Neural cell (in vitro differentiated cells): ENCODE measurements around the gene LRRN4CL. TPM values are rescaled to one million over a fixed set of nuclear protein-coding genes. Genes with fewer than 3 reads are reported as not detected.
A peak's percentile ranks its signal among the peaks of the same experiment; 100 is the strongest.

Experiments
- H2AFZ ChIP-seq: fragments of 200-600, 300-800 bp; sonication (generic), shearing (Covaris generic); 2 replicates; pipeline ENCODE4 v1.6.0; 2014; ENCODE audit warnings: low read depth, mild to moderate bottlenecking, antibody characterized with exemption, low read length, moderate library complexity
- H3F3A ChIP-seq: fragments of 200-600 bp; shearing (Covaris generic); 2 replicates; pipeline ENCODE4 v1.6.1; 2016; ENCODE audit warnings: mild to moderate bottlenecking, moderate library complexity, mixed read lengths, antibody characterized with exemption, low read length; ENCODE audit not compliant: insufficient read depth, poor library complexity, severe bottlenecking
- H3K27ac ChIP-seq: fragments of 200-600, 300-800 bp; sonication (generic), shearing (Covaris generic); 2 replicates; pipeline ENCODE4 v1.5.1; 2014; ENCODE audit warnings: mild to moderate bottlenecking, low read length, moderate library complexity
- H3K27me3 ChIP-seq: fragments of 300-800, 200-600 bp; sonication (generic), shearing (Covaris generic); 2 replicates; pipeline ENCODE4 v1.6.0; 2014; ENCODE audit warnings: mild to moderate bottlenecking, low read depth, low read length, moderate library complexity; ENCODE audit not compliant: insufficient read depth
- H3K36me3 ChIP-seq: fragments of 300-800, 200-600 bp; sonication (generic), shearing (Covaris generic); 2 replicates; pipeline ENCODE4 v1.5.1; 2014; ENCODE audit warnings: mild to moderate bottlenecking, antibody characterized with exemption, low read length, moderate library complexity; ENCODE audit not compliant: insufficient read depth
- H3K4me2 ChIP-seq: fragments of 300-800, 200-600 bp; sonication (generic), shearing (Covaris generic); 2 replicates; pipeline ENCODE4 v1.6.0; 2014; ENCODE audit warnings: mild to moderate bottlenecking, low read length
- H3K4me3 ChIP-seq: fragments of 300-800, 200-600 bp; sonication (generic), shearing (Covaris generic); 2 replicates; pipeline ENCODE4 v1.5.1; 2014; ENCODE audit warnings: mild to moderate bottlenecking, low read length, moderate library complexity
- H3K79me2 ChIP-seq: fragments of 200-600 bp; shearing (Covaris generic); replicated peaks from 2 replicates; pipeline ENCODE4 v1.6.0; 2014; ENCODE audit warnings: mild to moderate bottlenecking, low read length, moderate library complexity; ENCODE audit not compliant: insufficient read depth
- H3K9ac ChIP-seq: fragments of 300-800, 200-600 bp; sonication (generic), shearing (Covaris generic); 2 replicates; pipeline ENCODE4 v1.6.1; 2016; ENCODE audit warnings: mild to moderate bottlenecking, low read length, mixed read lengths
- H3K9me2 ChIP-seq: fragments of 200-600 bp; shearing (Covaris generic); 2 replicates; pipeline ENCODE4 v1.6.1; 2016; ENCODE audit warnings: mild to moderate bottlenecking, low read length, mixed read lengths; ENCODE audit not compliant: insufficient read depth
- H3K9me3 ChIP-seq: fragments of 200-600, 300-800 bp; sonication (generic), shearing (Covaris generic); 2 replicates; pipeline ENCODE4 v1.6.1; 2016; ENCODE audit warnings: mild to moderate bottlenecking, mixed run types, low read length, moderate library complexity, mixed read lengths
- H4K20me1 ChIP-seq: fragments of 200-600 bp; shearing (Covaris generic); 2 replicates; pipeline ENCODE4 v1.6.1; 2016; ENCODE audit warnings: mild to moderate bottlenecking, mixed run types; ENCODE audit not compliant: insufficient read depth
- EP300 ChIP-seq: fragments of 450-650 bp; conservative IDR thresholded peaks from 2 replicates; pipeline ENCODE4 v1.6.1; 2014; ENCODE audit warnings: antibody characterized with exemption, mild to moderate bottlenecking, moderate library complexity; ENCODE audit not compliant: poor library complexity, severe bottlenecking
- EZH2 ChIP-seq: fragments of 200-600, 300-800 bp; shearing (Covaris generic), sonication (generic); IDR thresholded peaks from 2 replicates; pipeline ENCODE4 v1.6.1; 2014; ENCODE audit warnings: antibody characterized with exemption, low read length, borderline replicate concordance, mild to moderate bottlenecking; ENCODE audit not compliant: insufficient read depth, poor library complexity, severe bottlenecking
- MXI1 ChIP-seq: fragments of 450-650 bp; conservative IDR thresholded peaks from 2 replicates; pipeline ENCODE4 v1.6.1; 2014; ENCODE audit warnings: antibody characterized with exemption, mild to moderate bottlenecking; ENCODE audit not compliant: poor library complexity, severe bottlenecking
- POLR2AphosphoS5 ChIP-seq: IDR thresholded peaks from 2 replicates; pipeline ENCODE4 v1.6.1; 2012
- RAD21 ChIP-seq: fragments of 450-650 bp; conservative IDR thresholded peaks from 2 replicates; pipeline ENCODE4 v1.6.1; 2014; ENCODE audit warnings: antibody characterized with exemption, mild to moderate bottlenecking, moderate library complexity
- SMC3 ChIP-seq: fragments of 450-650 bp; conservative IDR thresholded peaks from 2 replicates; pipeline ENCODE4 v1.6.1; 2014; ENCODE audit warnings: antibody characterized with exemption, mild to moderate bottlenecking, moderate library complexity; ENCODE audit not compliant: poor library complexity
- TAF1 ChIP-seq: IDR thresholded peaks from 2 replicates; pipeline ENCODE4 v1.6.1; 2012; ENCODE audit warnings: low read depth
- polyA plus RNA-seq: library from polyadenylated mRNA; depleted of rRNA; stranded (reverse); fragments of >200 nt; gene quantifications from 2 replicates; pipeline ENCODE4 v1.2.3, GENCODE V29; 2014
- TF ChIP-seq, protein P1 (sequence below): IDR thresholded peaks from 2 replicates; pipeline ENCODE4 v1.6.1; 2012; ENCODE audit warnings: borderline replicate concordance
- TF ChIP-seq, protein P2 (sequence below): fragments of 450-650 bp; IDR thresholded peaks from 2 replicates; pipeline ENCODE4 v1.5.1; 2014; ENCODE audit warnings: antibody characterized with exemption, mild to moderate bottlenecking, moderate library complexity; ENCODE audit not compliant: poor library complexity, severe bottlenecking

Gene LRRN4CL
- polyA plus RNA-seq, 1 donor from 2014 or later: 0.82 TPM

GRCh38 chr11:62727165-62727871 is 38.0 kb upstream of the LRRN4CL start, which contains the start of gene HNRNPUL2:
Gene HNRNPUL2 (minus strand): TSS chr11:62727457. CDS start chr11:62727156, 301 bp downstream.
- Histone ChIP-seq H3K4me3 (peak within 1 kb of the TSS; percentile 83), H3K36me3 (peaks cover 7% of the 10 kb centered on the region), H3K9me2 (no peaks in the 10 kb centered on the region)

DNA sequence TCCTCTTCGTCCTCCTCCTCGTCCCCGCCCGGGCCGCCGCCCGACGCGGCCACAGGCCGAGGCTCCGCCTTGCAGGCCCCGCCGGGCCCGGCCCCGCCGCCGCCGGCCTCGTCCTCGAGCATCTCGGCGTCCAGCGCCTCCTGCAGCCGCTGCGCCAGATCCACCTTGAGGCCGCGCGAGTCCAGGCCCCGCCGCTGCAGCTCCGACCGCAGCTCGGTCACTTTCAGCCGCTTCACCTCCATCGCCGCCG is 37.5 kb upstream of the LRRN4CL start:
- Histone ChIP-seq H4K20me1 (peaks cover 3% of the 10 kb centered on the region), H3K9me2 (no peaks in the 10 kb centered on the region), H3K4me2 (no peak overlapping the region), H3F3A (peaks cover 5% of the 10 kb centered on the region), H3K4me3 (peak overlapping the region; percentile 83), H3K27me3 (no peaks in the 10 kb centered on the region), H3K9me3 (no peaks in the 10 kb centered on the region), H3K27ac (peak overlapping the region; percentile 93), H2AFZ (no peak overlapping the region), H3K36me3 (peaks cover 12% of the 10 kb centered on the region), H3K79me2 (peaks cover 58% of the 10 kb centered on the region), H3K9ac (peak overlapping the region; percentile 75)
- TF ChIP-seq EP300 (no peak), TAF1 (no peak), MXI1 (no peak), EZH2 (no peak), POLR2AphosphoS5 (no peak), SMC3 (no peak), RAD21 (no peak)
- TF ChIP-seq, protein P1, sequence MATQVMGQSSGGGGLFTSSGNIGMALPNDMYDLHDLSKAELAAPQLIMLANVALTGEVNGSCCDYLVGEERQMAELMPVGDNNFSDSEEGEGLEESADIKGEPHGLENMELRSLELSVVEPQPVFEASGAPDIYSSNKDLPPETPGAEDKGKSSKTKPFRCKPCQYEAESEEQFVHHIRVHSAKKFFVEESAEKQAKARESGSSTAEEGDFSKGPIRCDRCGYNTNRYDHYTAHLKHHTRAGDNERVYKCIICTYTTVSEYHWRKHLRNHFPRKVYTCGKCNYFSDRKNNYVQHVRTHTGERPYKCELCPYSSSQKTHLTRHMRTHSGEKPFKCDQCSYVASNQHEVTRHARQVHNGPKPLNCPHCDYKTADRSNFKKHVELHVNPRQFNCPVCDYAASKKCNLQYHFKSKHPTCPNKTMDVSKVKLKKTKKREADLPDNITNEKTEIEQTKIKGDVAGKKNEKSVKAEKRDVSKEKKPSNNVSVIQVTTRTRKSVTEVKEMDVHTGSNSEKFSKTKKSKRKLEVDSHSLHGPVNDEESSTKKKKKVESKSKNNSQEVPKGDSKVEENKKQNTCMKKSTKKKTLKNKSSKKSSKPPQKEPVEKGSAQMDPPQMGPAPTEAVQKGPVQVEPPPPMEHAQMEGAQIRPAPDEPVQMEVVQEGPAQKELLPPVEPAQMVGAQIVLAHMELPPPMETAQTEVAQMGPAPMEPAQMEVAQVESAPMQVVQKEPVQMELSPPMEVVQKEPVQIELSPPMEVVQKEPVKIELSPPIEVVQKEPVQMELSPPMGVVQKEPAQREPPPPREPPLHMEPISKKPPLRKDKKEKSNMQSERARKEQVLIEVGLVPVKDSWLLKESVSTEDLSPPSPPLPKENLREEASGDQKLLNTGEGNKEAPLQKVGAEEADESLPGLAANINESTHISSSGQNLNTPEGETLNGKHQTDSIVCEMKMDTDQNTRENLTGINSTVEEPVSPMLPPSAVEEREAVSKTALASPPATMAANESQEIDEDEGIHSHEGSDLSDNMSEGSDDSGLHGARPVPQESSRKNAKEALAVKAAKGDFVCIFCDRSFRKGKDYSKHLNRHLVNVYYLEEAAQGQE: no peak
- TF ChIP-seq, protein P2, sequence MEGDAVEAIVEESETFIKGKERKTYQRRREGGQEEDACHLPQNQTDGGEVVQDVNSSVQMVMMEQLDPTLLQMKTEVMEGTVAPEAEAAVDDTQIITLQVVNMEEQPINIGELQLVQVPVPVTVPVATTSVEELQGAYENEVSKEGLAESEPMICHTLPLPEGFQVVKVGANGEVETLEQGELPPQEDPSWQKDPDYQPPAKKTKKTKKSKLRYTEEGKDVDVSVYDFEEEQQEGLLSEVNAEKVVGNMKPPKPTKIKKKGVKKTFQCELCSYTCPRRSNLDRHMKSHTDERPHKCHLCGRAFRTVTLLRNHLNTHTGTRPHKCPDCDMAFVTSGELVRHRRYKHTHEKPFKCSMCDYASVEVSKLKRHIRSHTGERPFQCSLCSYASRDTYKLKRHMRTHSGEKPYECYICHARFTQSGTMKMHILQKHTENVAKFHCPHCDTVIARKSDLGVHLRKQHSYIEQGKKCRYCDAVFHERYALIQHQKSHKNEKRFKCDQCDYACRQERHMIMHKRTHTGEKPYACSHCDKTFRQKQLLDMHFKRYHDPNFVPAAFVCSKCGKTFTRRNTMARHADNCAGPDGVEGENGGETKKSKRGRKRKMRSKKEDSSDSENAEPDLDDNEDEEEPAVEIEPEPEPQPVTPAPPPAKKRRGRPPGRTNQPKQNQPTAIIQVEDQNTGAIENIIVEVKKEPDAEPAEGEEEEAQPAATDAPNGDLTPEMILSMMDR: no peak

More at GRCh38 chr11:62727165-62727871, 38.0 kb upstream of the LRRN4CL start, which contains the start of gene HNRNPUL2:
- Histone ChIP-seq H3F3A (peaks cover 5% of the 10 kb centered on the region), H3K4me2 (peak within 1 kb of the TSS; percentile 99), H3K9me3 (no peaks in the 10 kb centered on the region), H2AFZ (peak within 1 kb of the TSS; percentile 81), H3K27me3 (no peaks in the 10 kb centered on the region), H3K79me2 (peaks cover 53% of the 10 kb centered on the region), H4K20me1 (peaks cover 3% of the 10 kb centered on the region), H3K9ac (peak within 1 kb of the TSS; percentile 75), H3K27ac (peak within 1 kb of the TSS; percentile 93)
- peak; percentile 37 for TF ChIP-seq RAD21
- TF ChIP-seq EZH2: no peak
- TF ChIP-seq, protein P1: peak; percentile 18
- TF ChIP-seq, protein P2: peak; percentile 54
- TF ChIP-seq SMC3: peak; percentile 48
- TF ChIP-seq EP300: peak; percentile 71
- peak; percentile 98 for TF ChIP-seq POLR2AphosphoS5
- peak; percentile 93 for TF ChIP-seq MXI1
- peak; percentile 85 for TF ChIP-seq TAF1
